Measurements from ENCODE around the gene LGR6.
"Not testable (repeated sequence)": the region's sequence is repeated elsewhere in the genome, so short reads cannot be mapped to it uniquely, and the experiment has no call there.

The LGR6 gene

DNA sequence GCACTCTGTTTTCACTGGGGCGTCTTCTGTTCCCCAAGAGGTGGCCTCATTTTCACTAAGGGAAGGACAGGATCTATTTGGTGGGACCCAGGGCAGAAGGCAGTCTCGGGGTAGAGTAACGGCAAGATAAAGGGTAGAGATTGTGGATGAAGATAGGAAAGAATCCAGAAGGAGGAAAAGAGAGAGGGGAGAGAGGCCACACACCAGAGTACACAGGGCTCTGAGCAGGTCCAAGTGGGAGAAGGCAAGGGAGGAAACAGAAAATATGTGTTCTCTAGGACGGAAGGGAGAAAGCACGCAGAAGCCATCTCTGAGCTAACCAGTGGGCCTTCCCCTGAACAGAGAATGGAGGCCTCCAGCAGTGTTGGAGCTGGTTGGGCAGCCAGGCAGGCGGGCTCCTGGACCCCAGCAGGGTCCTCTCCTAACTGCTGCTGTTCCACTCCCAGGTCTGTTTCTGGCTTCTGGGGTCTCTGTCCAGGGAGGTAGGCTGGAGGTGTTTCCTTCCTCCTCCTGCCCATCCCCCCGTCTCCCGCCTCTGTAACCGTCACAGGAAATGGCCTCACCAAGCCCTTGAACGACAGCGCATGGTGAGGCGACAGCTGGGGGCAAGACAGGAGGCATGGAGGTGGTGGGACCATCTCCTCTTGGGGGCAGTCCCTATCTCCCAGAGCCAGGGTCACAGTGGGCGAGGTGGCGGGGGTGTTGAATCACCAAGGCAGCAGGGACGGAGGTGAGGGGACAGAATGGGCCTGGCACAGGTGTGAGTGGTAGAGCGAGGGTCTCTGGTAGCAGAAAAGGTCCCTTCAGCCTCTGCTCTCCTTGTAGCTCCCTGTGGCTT is 33.8 kb upstream of the LGR6 start:
- no peak for DNase-seq (ENCODE audit: low read depth in 2 of 2)

DNA sequence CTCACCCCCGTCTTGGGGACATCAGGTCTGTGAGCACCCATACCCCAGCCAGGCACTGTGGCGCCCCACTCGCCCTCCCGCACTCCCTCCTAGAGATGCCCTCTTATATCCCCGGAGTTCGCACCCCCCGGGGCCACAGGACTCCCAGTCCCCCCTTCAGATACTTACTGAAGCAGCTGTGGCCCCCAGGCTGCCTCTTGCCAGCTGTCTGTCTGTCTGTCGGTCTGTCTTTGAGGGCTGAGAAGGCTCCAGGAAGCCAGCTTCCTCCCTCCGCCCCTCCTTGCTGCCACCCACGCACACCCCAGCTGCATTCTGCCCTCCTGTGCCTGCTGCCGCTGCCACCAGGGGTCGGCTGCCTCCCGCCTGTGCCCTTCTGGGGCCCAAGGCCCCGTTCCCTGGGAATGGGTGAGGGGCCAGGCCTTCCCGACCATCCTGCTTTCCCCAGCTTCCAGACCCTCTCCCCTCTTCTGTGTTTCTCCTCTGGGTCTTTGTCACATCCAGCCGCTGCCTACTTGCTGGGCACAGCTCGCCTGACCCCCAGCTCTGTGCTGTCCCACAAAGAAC is 33.1 kb upstream of the LGR6 start, which contains the start of gene PTPN7:
Gene PTPN7 (minus strand): TSS at position 226 of the 564 bp plus-strand sequence. CDS start 1,200 bp downstream, outside the sequence.
- DNase-seq (ENCODE audit: low read depth in 2 of 2) = peak; percentile 62 to 70

DNA sequence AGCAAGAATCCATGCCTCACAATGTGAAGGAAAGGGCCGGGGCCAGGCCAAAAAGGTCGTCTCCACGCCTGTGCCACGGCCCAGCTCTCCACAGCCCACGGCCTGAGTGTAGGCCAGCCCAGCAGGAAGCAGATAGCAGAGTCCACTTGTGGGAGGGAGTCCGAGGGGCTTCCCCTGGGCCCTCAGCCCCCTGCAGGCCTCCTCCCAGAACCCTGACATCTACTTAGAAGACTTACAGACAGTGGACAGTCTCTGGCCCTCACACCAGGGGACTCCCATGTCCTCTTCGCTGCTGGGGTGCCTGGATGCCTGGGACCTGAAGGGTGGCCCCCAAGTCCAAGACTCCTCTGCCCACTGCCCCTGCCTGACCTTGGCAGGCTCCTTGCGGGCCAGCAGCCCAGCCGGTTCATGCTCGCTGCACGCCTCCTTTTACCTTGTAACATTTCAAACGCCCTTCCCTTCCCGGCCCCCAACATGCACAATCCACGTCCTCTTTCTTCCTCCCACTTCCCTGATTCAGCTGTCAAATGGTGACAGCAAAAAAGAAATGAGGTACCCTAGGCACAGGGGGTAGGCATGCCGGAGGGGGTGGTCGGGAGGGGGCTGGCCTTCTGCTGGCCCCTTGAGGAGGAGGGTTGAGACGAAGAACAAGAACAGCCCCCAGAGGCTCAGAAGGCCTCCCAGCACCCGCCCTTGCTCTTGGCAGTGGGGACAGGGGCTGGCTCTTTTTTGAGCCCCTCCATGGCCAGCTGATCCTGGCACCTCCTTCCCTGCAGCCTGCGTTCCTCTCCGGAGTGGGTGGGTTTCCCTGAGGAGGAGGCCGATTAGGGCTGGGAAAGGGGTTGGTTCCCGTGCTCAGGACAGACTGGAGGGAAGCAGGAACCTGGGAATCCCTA is 32.2 kb upstream of the LGR6 start:
- no peak for DNase-seq (ENCODE audit: low read depth in 2 of 2)

- DNase-seq (ENCODE audit: low read depth in 2 of 2) = peak in 1 of 2 donors; percentile 31
These were observed 31.6 kb upstream of the LGR6 start for GRCh38 chr1:202162047-202162417.

GRCh38 chr1:202162418-202163280 is 30.9 kb upstream of the LGR6 start:
- no peak for DNase-seq (ENCODE audit: low read depth in 2 of 2)

DNA sequence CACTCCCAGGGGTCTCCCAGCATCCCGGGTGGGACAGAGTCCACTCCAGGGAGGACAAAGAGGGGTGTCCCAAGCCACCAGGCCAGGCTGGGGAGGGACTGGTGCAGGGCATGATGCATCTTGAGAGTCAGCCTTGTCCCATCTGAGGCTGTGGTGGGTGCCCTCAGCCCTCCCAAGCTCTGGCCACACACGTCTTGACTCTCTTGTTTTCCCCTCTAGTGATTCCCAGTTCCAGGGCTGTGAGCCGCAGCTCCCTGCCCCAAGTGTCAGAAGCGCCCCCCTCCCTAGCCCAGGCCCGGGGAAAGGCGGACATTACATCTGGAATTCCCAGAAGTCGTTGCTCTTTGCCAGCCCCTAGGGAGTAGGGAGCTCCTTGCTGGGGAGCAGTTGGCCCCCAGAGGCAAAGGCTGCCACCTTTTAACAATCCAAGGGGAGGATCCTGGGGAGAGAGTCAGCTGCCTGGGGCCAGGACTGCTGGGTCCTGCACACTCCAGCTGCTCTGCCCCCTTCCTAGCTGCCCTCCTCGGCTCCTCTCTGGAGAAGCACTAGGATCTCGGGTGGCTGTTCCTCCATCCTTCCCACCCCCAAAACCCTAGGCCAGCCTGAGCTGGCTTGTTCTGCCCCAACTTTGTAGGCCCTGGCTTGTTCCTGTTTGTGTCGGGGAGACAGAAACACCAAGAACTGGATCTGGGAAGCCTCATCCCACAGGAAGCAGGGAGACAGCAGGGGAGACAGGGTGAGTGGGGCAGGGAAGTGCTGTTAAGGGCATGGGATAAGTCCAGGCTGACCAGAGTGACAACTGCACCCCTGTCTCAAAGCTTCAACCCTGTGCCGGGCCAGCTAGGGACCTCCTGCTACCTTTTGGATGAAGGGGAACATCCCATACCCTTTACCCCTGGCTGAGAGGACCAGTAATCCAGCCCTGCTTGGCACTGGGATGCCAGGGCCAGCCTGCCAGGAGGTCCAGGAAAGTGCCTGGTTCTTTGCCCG is 30.0 kb upstream of the LGR6 start:
- no peak for DNase-seq (ENCODE audit: low read depth in 2 of 2)

GRCh38 chr1:202164271-202165037 is 29.1 kb upstream of the LGR6 start:
- DNase-seq (ENCODE audit: low read depth in 2 of 2) = peak; percentile 45 to 49

- DNase-seq (ENCODE audit: low read depth in 2 of 2) = no peak
These were observed 28.2 kb upstream of the LGR6 start for GRCh38 chr1:202165267-202165941.

DNA sequence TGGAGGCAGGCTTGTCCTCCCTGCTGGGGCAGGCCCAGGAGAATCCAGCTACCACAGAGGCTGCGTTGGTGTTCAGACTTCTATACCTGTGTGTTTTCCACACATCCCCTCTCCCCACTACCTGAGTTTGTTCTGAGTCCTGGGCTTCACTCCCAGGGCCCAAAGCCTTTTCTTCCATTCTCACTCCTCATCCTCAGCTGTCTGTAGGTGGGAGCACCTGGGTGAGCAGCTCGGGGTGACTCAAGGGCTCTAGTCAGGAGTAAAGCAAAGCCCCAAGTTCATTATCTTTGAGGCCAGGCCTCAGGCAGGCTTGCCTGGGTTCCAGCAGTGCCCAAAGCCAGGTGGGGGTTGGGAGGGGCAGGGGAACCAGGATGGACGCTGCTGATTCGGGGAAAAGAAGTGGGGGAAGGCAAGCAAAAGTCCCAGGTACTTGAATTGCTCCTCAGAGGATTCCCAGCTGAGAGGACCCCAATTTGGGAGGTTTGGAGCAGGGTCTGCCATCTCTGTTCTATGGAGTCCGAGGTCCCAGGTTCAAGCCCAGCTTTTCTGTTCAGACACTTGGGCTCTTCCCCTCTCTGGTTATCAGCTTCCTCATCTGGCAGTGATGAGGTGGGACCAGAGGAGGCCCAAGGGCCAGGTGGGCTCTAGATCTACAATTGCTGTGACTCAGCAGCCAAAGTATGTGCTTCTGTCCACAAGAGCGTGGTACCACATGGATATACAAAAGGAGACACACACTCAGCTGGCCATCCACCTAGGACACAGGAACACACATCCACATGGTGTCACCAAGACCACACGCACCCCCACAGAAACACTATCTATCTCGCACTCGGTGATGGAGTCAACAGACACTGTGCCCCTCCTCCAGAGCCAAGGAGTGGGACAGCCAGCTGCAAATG is 27.4 kb upstream of the LGR6 start:
- DNase-seq (ENCODE audit: low read depth in 2 of 2) = no peak

- not testable (repeated sequence) for DNase-seq (ENCODE audit: low read depth in 2 of 2)
These were observed 26.5 kb upstream of the LGR6 start for GRCh38 chr1:202167054-202167453.

- DNase-seq (ENCODE audit: low read depth in 2 of 2) = no peak
These were observed 25.7 kb upstream of the LGR6 start for GRCh38 chr1:202167708-202168415.

GRCh38 chr1:202168861-202169260 is 24.7 kb upstream of the LGR6 start:
- DNase-seq (ENCODE audit: low read depth in 2 of 2) = no peak

DNA sequence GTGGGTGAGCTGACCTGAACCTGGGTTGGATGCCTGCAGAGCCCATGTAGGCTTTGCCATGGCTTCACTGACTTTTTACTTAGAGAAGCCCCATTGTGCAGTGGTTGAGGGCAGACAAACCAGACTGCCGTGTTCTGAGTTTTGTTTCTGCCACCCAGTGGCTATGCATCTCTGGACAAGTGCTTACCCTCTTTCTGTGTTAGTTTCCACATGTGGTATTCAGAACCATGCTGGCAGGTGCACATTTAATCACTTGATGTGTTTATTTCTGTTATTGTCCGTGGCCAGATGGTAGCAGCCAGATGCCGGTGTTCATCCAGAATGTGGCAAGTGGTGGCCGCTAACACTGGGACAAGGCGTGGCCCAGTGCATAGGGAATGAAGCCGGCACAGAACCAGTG is 22.9 kb upstream of the LGR6 start:
- no peak for DNase-seq (ENCODE audit: low read depth in 2 of 2)

- DNase-seq (ENCODE audit: low read depth in 2 of 2) = no peak
These were observed 22.1 kb upstream of the LGR6 start for GRCh38 chr1:202171292-202172014.

GRCh38 chr1:202172015-202172355 is 21.6 kb upstream of the LGR6 start:
- no peak for DNase-seq (ENCODE audit: low read depth in 2 of 2)

GRCh38 chr1:202173993-202174392 is 19.6 kb upstream of the LGR6 start:
- no peak for DNase-seq (ENCODE audit: low read depth in 2 of 2)

Measured in stimulated activated CD8-positive, alpha-beta memory T cell treated with anti-CD3 and anti-CD28 coated beads, Interleukin-7, amount 100 ng/mL, for 1 hour (primary cell).